Left colon (tissue), 2 donors: ENCODE results near the gene CSRNP3. TPM values are rescaled to one million over a fixed set of nuclear protein-coding genes. Genes with fewer than 3 reads are reported as not detected.
"Not testable (repeated sequence)": the region's sequence is repeated elsewhere in the genome, so short reads cannot be mapped to it uniquely, and the experiment has no call there.

Experiments
- ATAC-seq: fragments of 200-7000 bp; cut with Tn5 transposase; one replicate; pipeline ENCODE4 v1.9.1; 2020; ENCODE audit warnings: mild to moderate bottlenecking, moderate library complexity
- DNase-seq, 2 donors: peaks; one replicate each; pipeline ENCODE4 v3.0.0-alpha.2; 2020
- intact Hi-C, 2 donors: fragments of 100-400 bp; cut with DNase I in 1 of 2; cut with micrococcal nuclease in 1 of 2; formaldehyde crosslinking; loops; one replicate each; pipeline versions ENCODE4 v1.11.2 to v1.14.0; 2022; cut with DNase I, micrococcal nuclease
- total RNA-seq, 2 donors: library from RNA; stranded (reverse); fragmentation: NEBNext Ultra II Directional; extraction: Animal tissue kit (Norgen Biotek cat#: 25700); gene quantifications; one replicate each; pipeline ENCODE4 v1.2.1, GENCODE V29; 2021
- donor health status: DM: no; HTN: no; CAD: no.
- donor health status: DM: yes; HTN: yes; CAD: no.

CSRNP3 gene
- total RNA-seq, 2 donors from 2014 or later, result 2.7 to 2.8 TPM

GRCh38 chr2:165573534-165574461 lies 104.3 kb downstream of the CSRNP3 start:
- DNase-seq (peak; percentile 43 to 59), ATAC-seq (peak; percentile 97)
- intact Hi-C loops, result no loop called here

GRCh38 chr2:165575044-165575615 lies 105.6 kb downstream of the CSRNP3 start:
- no peak for DNase-seq
- intact Hi-C loops, result no loop called here
- ATAC-seq, result no peak

- DNase-seq (no peak), ATAC-seq (no peak)
- intact Hi-C loops, result no loop called here
Measured at GRCh38 chr2:165576409-165577154, 107.1 kb downstream of the CSRNP3 start.

DNA sequence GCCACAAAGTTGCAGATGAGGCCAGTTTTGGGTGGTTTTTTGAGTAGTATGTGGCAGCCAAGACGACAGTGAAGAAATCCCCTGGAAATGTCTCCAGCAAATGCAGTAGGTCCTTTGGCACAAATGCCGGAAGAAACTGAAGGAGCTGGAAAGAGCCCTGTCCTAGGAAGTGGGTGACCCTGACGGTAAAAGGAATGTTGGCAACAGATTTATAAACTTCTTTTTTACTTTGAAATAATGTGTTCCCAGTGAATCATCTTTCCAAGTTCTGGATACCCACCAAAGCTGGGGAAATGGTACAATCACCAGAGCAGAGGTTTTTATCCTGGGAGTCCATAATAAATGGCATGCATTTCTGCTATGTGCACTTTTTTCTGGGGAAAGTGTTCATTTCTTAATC lies 112.9 kb downstream of the CSRNP3 start:
- ATAC-seq (no peak), DNase-seq (no peak)
- intact Hi-C loops, result no loop called here

- DNase-seq (no peak), ATAC-seq (no peak)
- intact Hi-C loops, result no loop called here
Measured at GRCh38 chr2:165582863-165583506, 113.5 kb downstream of the CSRNP3 start.

DNA sequence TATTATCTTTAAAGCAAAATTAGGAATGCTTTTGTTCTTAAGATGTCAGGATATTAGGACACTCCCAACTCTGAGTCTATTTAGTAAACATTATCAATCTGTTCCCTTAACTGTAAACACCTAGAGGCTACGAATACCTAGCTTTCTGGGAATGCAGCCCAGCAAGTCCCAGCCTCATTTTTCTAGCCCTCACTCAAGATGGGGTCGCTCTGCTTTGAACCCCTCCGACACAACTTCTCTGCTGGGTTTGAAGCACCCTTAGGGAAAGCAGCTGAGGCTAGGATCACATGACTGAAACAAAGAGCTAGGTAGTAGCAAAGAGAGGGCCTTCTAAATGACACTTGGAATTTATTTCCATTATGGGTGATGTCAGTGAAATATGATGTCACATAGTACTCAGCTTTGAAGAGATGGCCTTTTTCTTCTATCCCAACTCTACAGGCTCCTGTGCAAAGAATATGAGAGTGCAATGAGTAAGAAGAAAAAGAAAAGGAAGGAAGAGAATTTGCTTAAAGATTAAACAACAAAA lies 114.7 kb downstream of the CSRNP3 start:
- intact Hi-C loops, result no loop called here
- ATAC-seq (no peak), DNase-seq (no peak)

- intact Hi-C loops, result no loop called here
- no peak for ATAC-seq
Measured at GRCh38 chr2:165586019-165586418, 116.5 kb downstream of the CSRNP3 start.

GRCh38 chr2:165587335-165587938 lies 117.9 kb downstream of the CSRNP3 start:
- DNase-seq (no peak), ATAC-seq (peak; percentile 96)
- intact Hi-C loops, result no loop called here

More at GRCh38 chr2:165586019-165586418, 116.5 kb downstream of the CSRNP3 start:
- no peak for DNase-seq

GRCh38 chr2:165590999-165591398 lies 121.5 kb downstream of the CSRNP3 start:
- intact Hi-C loops, ATAC-seq, DNase-seq: not testable (repeated sequence)

DNA sequence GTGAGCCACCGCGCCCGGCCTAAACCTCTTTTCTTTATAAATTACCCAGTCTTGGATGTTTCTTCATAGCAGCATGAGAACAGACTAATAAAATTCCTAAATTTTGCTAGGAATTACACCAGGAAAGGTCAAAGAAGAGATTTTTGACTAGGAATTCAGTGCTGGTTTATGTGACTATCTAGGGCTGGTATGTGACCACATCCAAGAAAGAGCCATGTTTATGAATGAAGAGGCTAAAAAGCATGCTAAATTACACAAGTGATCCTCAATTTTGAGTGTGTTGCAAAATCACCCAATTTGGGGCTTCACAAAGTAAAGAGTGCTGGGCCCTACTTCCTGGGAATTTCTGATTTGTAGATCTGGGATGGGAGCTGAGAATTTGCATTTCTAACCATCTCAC lies 123.6 kb downstream of the CSRNP3 start:
- no peak for DNase-seq
- intact Hi-C loops, result no loop called here
- ATAC-seq, result no peak

DNA sequence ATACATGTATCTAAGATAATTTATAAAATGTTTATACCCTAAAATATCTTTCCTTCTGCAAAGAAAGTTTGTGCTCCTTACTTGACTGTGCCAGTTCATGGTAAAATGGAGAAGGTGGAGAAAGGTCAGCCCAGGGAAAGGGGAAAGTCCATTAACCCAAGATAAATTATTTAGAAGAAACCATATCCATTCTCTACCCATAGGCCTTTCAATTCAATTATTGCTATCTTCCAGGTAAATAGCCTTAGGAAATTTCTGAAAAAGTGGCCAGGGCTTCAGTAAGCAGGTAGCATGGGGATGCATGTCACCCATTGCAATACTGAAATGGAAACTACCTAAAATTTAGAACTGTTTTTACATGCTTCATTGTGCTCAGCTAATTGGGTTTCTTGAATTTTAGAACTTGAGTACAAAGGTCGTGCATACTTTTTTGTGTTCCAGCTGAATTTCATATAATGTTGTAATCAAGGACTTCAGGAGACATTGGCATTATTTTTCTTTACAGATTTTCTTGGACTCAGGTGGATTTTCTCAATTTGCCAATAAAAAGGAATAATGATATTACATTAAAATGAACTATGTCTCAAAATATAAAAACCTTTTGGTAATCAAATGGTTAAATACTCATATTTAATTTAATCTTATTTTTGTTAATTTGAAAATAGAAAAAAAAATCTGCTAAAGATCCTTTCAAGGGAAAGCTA lies 124.9 kb downstream of the CSRNP3 start:
- DNase-seq (no peak), ATAC-seq (no peak)
- intact Hi-C loops, result no loop called here

- ATAC-seq (no peak), DNase-seq (no peak)
- intact Hi-C loops, result no loop called here
Measured at GRCh38 chr2:165594935-165595255, 125.4 kb downstream of the CSRNP3 start.

GRCh38 chr2:165596788-165597187 lies 127.3 kb downstream of the CSRNP3 start:
- DNase-seq (no peak), ATAC-seq (no peak)
- intact Hi-C loops, result no loop called here

GRCh38 chr2:165601065-165601830 lies 131.8 kb downstream of the CSRNP3 start:
- ATAC-seq (no peak), DNase-seq (no peak)
- intact Hi-C loops, result no loop called here

- DNase-seq (no peak), ATAC-seq (no peak)
- intact Hi-C loops, result no loop called here
Measured at GRCh38 chr2:165601928-165602521, 132.5 kb downstream of the CSRNP3 start.

DNA sequence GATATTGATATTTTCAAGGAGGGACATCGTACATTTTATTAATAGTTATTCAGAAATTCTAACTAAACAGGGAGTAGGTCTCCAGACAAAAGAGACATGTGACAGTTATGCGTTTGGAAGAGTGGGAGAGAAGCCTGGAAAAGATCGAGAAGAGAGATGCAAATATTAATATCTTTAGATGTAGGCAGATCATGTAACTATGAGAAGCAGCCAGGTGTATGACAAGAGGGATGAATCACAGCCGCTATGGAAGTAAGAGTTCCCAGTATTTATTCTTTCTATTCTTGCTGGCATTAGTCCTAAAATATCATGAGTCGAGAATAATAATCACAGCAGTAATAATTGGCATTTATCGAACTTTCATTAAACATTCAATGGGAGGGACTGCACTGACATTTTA lies 140.2 kb downstream of the CSRNP3 start:
- no peak for ATAC-seq
- no peak for DNase-seq
- intact Hi-C loops, result no loop called here

GRCh38 chr2:165610591-165611029 lies 141.1 kb downstream of the CSRNP3 start:
- DNase-seq (no peak), ATAC-seq (no peak)
- intact Hi-C loops, result no loop called here
